GM12801 (cell line): ENCODE results near the gene RTRAF.

Source experiments
- TF ChIP-seq, protein P1 (sequence below): IDR thresholded peaks from one replicate; pipeline ENCODE4 v1.5.1; 2011; ENCODE audit warnings: control low read depth; ENCODE audit not compliant: insufficient read length; ENCODE audit errors: extremely low read depth

RTRAF gene

DNA sequence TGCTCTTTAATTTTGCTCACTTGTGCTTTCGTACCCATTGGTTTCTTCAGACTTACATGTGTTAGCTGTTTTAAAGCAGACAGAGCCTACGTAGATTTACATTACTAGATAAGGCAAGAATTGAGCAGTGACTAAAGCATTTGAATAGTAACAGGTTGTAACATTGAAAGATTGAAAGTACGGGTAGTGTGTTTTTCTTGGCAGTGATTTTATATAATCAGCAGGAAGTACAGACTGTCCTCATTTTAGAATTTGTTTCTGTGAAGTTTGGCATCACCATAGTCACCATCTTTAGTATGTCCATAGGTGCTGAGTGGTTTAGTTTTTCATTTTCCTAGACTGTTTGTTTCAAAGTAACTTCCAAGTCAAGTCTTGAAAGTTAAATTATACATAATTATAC is 14.0 kb downstream of the RTRAF start:
- TF ChIP-seq, protein P1, sequence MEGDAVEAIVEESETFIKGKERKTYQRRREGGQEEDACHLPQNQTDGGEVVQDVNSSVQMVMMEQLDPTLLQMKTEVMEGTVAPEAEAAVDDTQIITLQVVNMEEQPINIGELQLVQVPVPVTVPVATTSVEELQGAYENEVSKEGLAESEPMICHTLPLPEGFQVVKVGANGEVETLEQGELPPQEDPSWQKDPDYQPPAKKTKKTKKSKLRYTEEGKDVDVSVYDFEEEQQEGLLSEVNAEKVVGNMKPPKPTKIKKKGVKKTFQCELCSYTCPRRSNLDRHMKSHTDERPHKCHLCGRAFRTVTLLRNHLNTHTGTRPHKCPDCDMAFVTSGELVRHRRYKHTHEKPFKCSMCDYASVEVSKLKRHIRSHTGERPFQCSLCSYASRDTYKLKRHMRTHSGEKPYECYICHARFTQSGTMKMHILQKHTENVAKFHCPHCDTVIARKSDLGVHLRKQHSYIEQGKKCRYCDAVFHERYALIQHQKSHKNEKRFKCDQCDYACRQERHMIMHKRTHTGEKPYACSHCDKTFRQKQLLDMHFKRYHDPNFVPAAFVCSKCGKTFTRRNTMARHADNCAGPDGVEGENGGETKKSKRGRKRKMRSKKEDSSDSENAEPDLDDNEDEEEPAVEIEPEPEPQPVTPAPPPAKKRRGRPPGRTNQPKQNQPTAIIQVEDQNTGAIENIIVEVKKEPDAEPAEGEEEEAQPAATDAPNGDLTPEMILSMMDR, result no peak

DNA sequence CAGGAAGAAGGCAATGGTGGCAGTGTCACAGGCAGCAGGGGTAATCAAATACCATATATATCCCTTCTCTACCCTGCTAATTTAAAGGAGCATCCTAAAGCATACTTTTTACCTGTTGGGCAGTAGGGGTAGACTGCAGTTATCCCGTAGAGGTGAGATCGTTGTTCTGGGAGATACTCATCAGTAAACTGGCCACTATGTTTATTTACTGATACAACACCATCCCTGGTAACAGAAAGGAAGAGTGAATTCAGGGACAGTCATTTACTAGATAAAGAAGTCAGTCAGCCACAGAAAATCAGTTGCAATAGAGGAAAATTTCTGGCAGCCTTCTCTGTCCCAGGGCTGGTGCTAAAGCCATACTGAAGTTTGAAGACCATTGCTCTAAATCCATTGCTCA is 16.3 kb downstream of the RTRAF start:
- TF ChIP-seq, protein P1, result no peak

DNA sequence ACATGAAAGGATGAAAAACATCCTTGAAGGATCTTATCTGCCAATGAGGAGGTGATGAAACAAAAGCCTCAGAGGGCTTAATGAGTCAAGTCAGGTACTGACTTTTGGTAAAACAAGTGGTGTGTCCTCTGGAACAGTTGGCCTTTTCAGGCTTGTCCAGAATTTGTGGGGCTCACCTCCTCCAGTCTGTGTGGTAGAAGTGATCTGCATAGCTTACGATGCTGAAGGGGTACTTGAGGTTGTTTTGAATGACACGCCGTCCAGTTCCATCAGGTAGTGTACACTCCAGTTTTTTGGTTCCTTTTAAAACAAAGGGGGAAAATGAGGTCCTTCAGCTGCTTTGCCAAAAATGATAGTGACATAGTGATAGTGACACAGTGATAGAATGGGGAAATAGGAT is 17.0 kb downstream of the RTRAF start:
- TF ChIP-seq, protein P1, result no peak

DNA sequence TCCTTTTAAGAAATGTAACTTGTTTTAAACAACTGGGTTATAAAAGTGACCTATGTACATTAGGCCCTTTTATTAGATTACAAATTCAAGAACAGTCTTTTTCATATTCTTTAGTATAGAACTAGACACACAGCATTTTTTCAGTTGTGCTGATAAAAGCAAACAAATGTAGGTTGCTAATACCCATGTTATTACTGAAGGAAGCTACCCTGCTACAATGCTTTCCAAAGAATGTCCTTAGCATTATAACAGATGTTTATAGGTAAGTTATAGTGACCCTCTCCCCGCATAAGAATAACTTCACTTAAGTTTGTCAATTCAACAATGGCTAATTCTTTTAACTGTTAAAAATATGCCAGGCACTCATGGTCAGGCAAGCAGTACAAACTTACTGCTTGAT is 17.9 kb downstream of the RTRAF start:
- TF ChIP-seq, protein P1, result no peak

DNA sequence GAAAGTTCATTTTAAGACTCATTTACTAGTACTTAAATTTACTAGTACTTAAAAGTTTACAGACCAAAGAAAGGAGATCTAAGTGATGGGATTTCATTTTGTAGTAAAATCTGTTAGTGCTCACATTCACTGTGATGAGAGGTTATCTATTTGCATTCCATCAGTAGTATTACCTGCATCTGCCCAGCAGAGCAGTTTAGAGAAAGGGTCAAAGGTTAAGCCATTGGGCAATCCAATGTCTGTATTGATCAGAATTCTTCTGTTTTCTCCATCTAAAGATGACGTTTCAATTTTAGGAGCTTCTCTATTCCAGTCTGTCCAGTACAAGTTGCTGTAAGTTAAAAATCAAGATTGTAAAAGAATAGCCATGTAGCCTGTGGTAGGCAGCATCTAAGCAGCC is 18.3 kb downstream of the RTRAF start:
- TF ChIP-seq, protein P1, result no peak

DNA sequence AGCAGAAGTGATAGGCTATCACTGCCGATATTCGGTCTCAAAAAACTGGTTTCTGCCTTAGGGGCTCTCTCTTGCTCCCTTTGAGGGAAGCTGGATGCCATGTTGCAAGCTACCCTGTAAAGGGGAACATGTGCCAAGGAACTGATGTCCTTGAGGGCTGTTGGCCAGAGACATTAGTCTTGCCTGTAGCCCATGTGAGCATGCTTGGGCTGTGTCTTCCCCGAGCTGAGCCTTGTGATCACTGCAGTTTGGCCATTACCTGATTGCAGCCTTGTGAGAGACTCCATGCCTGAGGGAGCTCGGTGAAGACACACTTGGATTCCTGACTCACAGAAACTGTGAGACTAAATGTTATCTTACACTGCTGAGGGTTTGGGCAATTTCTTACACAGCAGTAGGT is 18.8 kb downstream of the RTRAF start:
- TF ChIP-seq, protein P1, result no peak

DNA sequence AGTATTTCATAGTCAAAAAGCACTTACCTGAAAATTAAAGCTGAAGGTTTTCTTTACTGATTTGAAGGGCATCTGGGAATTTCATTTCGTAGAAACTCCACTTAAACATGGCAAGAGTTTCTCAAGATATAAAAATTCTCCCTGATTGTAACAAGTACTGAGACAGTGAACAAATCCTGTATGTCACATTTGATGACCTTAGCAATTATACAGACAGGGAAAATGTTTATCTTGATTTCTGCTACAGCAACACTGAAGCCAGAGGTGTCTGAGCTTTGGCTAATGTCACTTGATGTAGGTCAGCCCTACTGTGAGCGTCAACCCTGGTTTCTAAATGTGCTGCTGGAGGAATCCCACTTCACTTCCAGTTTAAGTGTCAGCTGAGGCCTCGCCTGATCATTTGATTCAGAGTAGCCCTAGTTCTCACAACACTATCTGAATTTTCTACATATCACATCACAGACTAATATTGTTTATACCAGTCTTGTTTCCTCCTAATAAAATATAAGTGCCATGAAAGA is 20.9 kb downstream of the RTRAF start:
- TF ChIP-seq, protein P1, result no peak

DNA sequence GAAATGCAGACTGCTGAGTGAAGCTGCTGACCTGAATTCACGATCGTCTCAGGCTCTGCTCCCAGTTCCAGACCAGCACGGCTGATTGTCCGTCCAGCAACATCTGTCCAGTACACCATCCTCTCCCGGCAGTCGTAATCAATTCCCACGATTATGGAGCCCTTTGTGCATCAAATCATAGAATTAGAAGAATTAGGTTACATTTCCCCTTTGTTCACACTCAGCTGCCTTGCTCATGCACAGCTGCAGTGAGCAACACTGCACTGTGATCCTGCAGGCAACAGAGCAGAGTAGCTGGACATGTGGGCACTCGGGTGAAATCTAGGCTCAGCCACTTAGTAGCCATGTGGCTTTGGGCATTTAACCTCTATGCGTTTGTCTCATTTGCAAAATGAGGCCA is 22.2 kb downstream of the RTRAF start:
- TF ChIP-seq, protein P1, result no peak
